SU-DHL-6 (cell line): Measurements from ENCODE around the gene ZIC3.

Source experiments
- H2AFZ ChIP-seq: fragments of 200-600 bp; sonication (generic); 2 replicates; pipeline ENCODE4 v1.6.1; 2014; ENCODE audit warnings: low read depth, mild to moderate bottlenecking, moderate library complexity, mixed read lengths, antibody characterized with exemption, low read length; ENCODE audit not compliant: severe bottlenecking
- H3F3A ChIP-seq: fragments of 200-600 bp; shearing (Covaris generic); 2 replicates; pipeline ENCODE4 v1.6.0; 2016; ENCODE audit warnings: antibody characterized with exemption, mild to moderate bottlenecking; ENCODE audit not compliant: insufficient read depth
- H3K27ac ChIP-seq: fragments of 200-600 bp; sonication (generic); 2 replicates; pipeline ENCODE4 v1.5.1; 2016; ENCODE audit warnings: low read depth, mild to moderate bottlenecking, low read length, moderate library complexity, mixed read lengths
- H3K27me3 ChIP-seq: fragments of 200-600 bp; sonication (generic), shearing (Covaris generic); 2 replicates; pipeline ENCODE4 v1.6.0; 2014; ENCODE audit warnings: mild to moderate bottlenecking, low read length
- H3K36me3 ChIP-seq: fragments of 200-600 bp; sonication (generic); 2 replicates; pipeline ENCODE4 v1.6.1; 2014; ENCODE audit warnings: mild to moderate bottlenecking, low read length, mixed read lengths
- H3K4me2 ChIP-seq: fragments of 300-600, 200-600 bp; shearing (Covaris generic), sonication (generic); 2 replicates; pipeline ENCODE4 v1.6.0; 2014; ENCODE audit warnings: low read length, low read depth, mild to moderate bottlenecking; ENCODE audit not compliant: poor library complexity, severe bottlenecking
- H3K4me3 ChIP-seq: fragments of 200-600 bp; sonication (generic); 2 replicates; pipeline ENCODE4 v1.5.1; 2014; ENCODE audit warnings: antibody characterized with exemption, low read length, mild to moderate bottlenecking, mixed read lengths; ENCODE audit not compliant: insufficient read depth, poor library complexity, severe bottlenecking
- H3K79me2 ChIP-seq: fragments of 200-600 bp; sonication (generic); 2 replicates; pipeline ENCODE4 v1.6.1; 2014; ENCODE audit warnings: mild to moderate bottlenecking, low read length, moderate library complexity; ENCODE audit not compliant: insufficient read depth
- H3K9ac ChIP-seq: fragments of 200-600 bp; sonication (generic); 2 replicates; pipeline ENCODE4 v1.7.0; 2014; ENCODE audit warnings: mild to moderate bottlenecking, low read length
- H3K9me2 ChIP-seq: fragments of 200-600 bp; sonication (generic); replicated peaks from 2 replicates; pipeline ENCODE4 v1.6.1; 2014; ENCODE audit warnings: low read length; ENCODE audit not compliant: insufficient read depth
- H3K9me3 ChIP-seq: fragments of 200-600 bp; sonication (generic); 2 replicates; pipeline ENCODE4 v1.6.1; 2014; ENCODE audit warnings: low read length, mixed read lengths; ENCODE audit not compliant: insufficient read depth
- H4K20me1 ChIP-seq: fragments of 200-600 bp; sonication (generic); 2 replicates; pipeline ENCODE4 v1.6.1; 2014; ENCODE audit warnings: low read depth, mild to moderate bottlenecking, antibody characterized with exemption, low read length, moderate library complexity, mixed read lengths
- CTCF ChIP-seq: fragments of 200-600 bp; sonication (generic); IDR thresholded peaks from one replicate; pipeline ENCODE4 v1.5.1; 2017; ENCODE audit warnings: antibody characterized with exemption, mild to moderate bottlenecking, low read length, moderate library complexity; ENCODE audit not compliant: insufficient read depth, poor library complexity, severe bottlenecking
- EZH2phosphoT487 ChIP-seq: fragments of 200-600 bp; sonication (generic), shearing (Covaris generic); conservative IDR thresholded peaks from 2 replicates; pipeline ENCODE4 v1.6.1; 2018; ENCODE audit warnings: mild to moderate bottlenecking, antibody characterized with exemption, low read length, moderate library complexity, mixed read lengths

ZIC3 gene

GRCh38 chrX:137567682-137568232, 1.8 kb downstream of the ZIC3 start:
- H3K79me2 ChIP-seq: no peaks in the 10 kb centered on the region
- no peaks in the 10 kb centered on the region for H4K20me1 ChIP-seq
- H3K36me3 ChIP-seq: no peaks in the 10 kb centered on the region
- no peaks in the 10 kb centered on the region for H3K27me3 ChIP-seq
- no peak overlapping the region for H2AFZ ChIP-seq
- no peak overlapping the region for H3K27ac ChIP-seq
- no peaks in the 10 kb centered on the region for H3K9me2 ChIP-seq
- no peak overlapping the region for H3K4me3 ChIP-seq
- H3K9me3 ChIP-seq: no peaks in the 10 kb centered on the region
- H3K4me2 ChIP-seq: no peak overlapping the region
- no peaks in the 10 kb centered on the region for H3F3A ChIP-seq
- no peak overlapping the region for H3K9ac ChIP-seq
- TF ChIP-seq CTCF: no peak
- TF ChIP-seq EZH2phosphoT487: no peak

- H3K27me3 ChIP-seq: no peaks in the 10 kb centered on the region
- no peak overlapping the region for H3K27ac ChIP-seq
- TF ChIP-seq CTCF (no peak), EZH2phosphoT487 (no peak)
Observed at GRCh38 chrX:137568741-137569469, 3.0 kb downstream of the ZIC3 start.

GRCh38 chrX:137569470-137569891, 3.6 kb downstream of the ZIC3 start:
- H4K20me1 ChIP-seq: no peaks in the 10 kb centered on the region
- H3K4me3 ChIP-seq: no peak overlapping the region
- H3K27ac ChIP-seq: no peak overlapping the region
- H3K9me2 ChIP-seq: no peaks in the 10 kb centered on the region
- H3K4me2 ChIP-seq: no peak overlapping the region
- H2AFZ ChIP-seq: no peak overlapping the region
- H3K27me3 ChIP-seq: no peaks in the 10 kb centered on the region
- H3K9ac ChIP-seq: no peak overlapping the region
- H3K36me3 ChIP-seq: no peaks in the 10 kb centered on the region
- H3F3A ChIP-seq: no peaks in the 10 kb centered on the region
- no peaks in the 10 kb centered on the region for H3K9me3 ChIP-seq
- TF ChIP-seq CTCF (no peak), EZH2phosphoT487 (no peak)
- H3K79me2 ChIP-seq: no peaks in the 10 kb centered on the region

More at GRCh38 chrX:137568741-137569469, 3.0 kb downstream of the ZIC3 start:
- no peak overlapping the region for H3K4me3 ChIP-seq
- H3F3A ChIP-seq: no peaks in the 10 kb centered on the region
- no peaks in the 10 kb centered on the region for H3K79me2 ChIP-seq
- no peak overlapping the region for H3K4me2 ChIP-seq
- H4K20me1 ChIP-seq: no peaks in the 10 kb centered on the region
- H2AFZ ChIP-seq: no peak overlapping the region
- no peaks in the 10 kb centered on the region for H3K36me3 ChIP-seq
- H3K9ac ChIP-seq: no peak overlapping the region
- H3K9me3 ChIP-seq: no peaks in the 10 kb centered on the region
- no peaks in the 10 kb centered on the region for H3K9me2 ChIP-seq
